B cell (primary cell): ENCODE measurements around the gene ELK4. TPM values are rescaled to one million over a fixed set of nuclear protein-coding genes. Genes with fewer than 3 reads are reported as not detected.

ENCODE experiments used
- ATAC-seq: fragments of 200-7000 bp; cut with Tn5 transposase; one replicate; pipeline ENCODE4 v1.10.0; 2021; ENCODE audit warnings: low read depth, mild to moderate bottlenecking, moderate number of reproducible peaks, moderate library complexity
- CTCF ChIA-PET: fragments of 350-600 bp; sonication (Branson Sonifier 250); formaldehyde crosslinking; loops from one replicate; lab custom pipeline; 2021; ENCODE audit warnings: antibody characterized with exemption, inconsistent platforms; lab: Charles Lee
- POLR2A ChIA-PET: fragments of 350-600 bp; sonication (Branson Sonifier 250); formaldehyde crosslinking; loops from one replicate; lab custom pipeline; 2021; ENCODE audit warnings: antibody characterized with exemption; lab: Charles Lee
- DNase-seq: peaks from one replicate; pipeline ENCODE4 v3.0.0; 2013
- H2AFZ ChIP-seq: 2 replicates; pipeline ENCODE4 v1.6.1; 2012; ENCODE audit warnings: mild to moderate bottlenecking, low read depth, low read length; ENCODE audit not compliant: insufficient read depth, poor library complexity, severe bottlenecking
- H3K27ac ChIP-seq, 2 donors: 1 replicate in 1 of 2; 2 replicates in 1 of 2; pipeline ENCODE4 v1.5.1; 2012 to 2013; ENCODE audit warnings: low read length in 2 of 2, mild to moderate bottlenecking in 2 of 2, moderate library complexity in 1 of 2
- H3K27me3 ChIP-seq, 4 experiments: fragments of 200-600 bp in 1 of 4; sonication (generic) in 1 of 4; replicated peaks in 1 of 4; 1 replicate in 2 of 4; 2 replicates in 2 of 4; pipeline versions ENCODE4 v1.6.1 to v1.7.0; 2013 to 2016; ENCODE audit warnings: low read length in 3 of 4, mild to moderate bottlenecking in 2 of 4, mixed read lengths in 1 of 4, moderate library complexity in 1 of 4; ENCODE audit not compliant: insufficient read depth in 4 of 4, control insufficient read depth in 3 of 4; ENCODE audit errors: control extremely low read depth in 1 of 4
- H3K36me3 ChIP-seq, 2 experiments: replicated peaks in 1 of 2; 1 replicate in 1 of 2; 2 replicates in 1 of 2; pipeline versions ENCODE4 v1.6.1 to v1.7.1; 2013; ENCODE audit warnings: low read length in 1 of 2; ENCODE audit not compliant: insufficient read depth in 2 of 2, control insufficient read depth in 1 of 2; ENCODE audit errors: control extremely low read depth in 1 of 2, extremely low read depth in 1 of 2
- H3K4me1 ChIP-seq, 2 donors: fragments of 200-600 bp in 1 of 2; sonication (generic) in 1 of 2; 1 replicate in 1 of 2; 2 replicates in 1 of 2; pipeline versions ENCODE4 v1.5.1 to v1.6.1; 2013 to 2017; ENCODE audit warnings: low read length in 2 of 2; ENCODE audit not compliant: control insufficient read depth in 2 of 2, insufficient read depth in 2 of 2
- H3K4me2 ChIP-seq: replicated peaks from 2 replicates; pipeline ENCODE3; 2012; ENCODE audit warnings: mild to moderate bottlenecking, low read depth, low read length; ENCODE audit not compliant: poor library complexity, severe bottlenecking
- H3K4me3 ChIP-seq, 5 experiments: fragments of 200-600 bp in 1 of 5; sonication (generic) in 1 of 5; 1 replicate in 3 of 5; 2 replicates in 2 of 5; pipeline versions ENCODE4 v1.5.1 to v1.7.0; 2011 to 2016; ENCODE audit warnings: low read length in 4 of 5, mild to moderate bottlenecking in 4 of 5, low read depth in 2 of 5, control low read depth in 1 of 5, moderate library complexity in 1 of 5; ENCODE audit not compliant: insufficient read depth in 1 of 5; ENCODE audit errors: control extremely low read depth in 1 of 5, extremely low read depth in 1 of 5
- H3K79me2 ChIP-seq: fragments of 200-600 bp; sonication (generic); one replicate; pipeline ENCODE4 v1.6.0; 2016; ENCODE audit warnings: low read length; ENCODE audit not compliant: control insufficient read depth, insufficient read depth
- H3K9ac ChIP-seq: fragments of 200-600 bp; sonication (generic); 2 replicates; pipeline ENCODE4 v1.6.1; 2017; ENCODE audit warnings: mild to moderate bottlenecking, low read length, moderate library complexity
- H3K9me3 ChIP-seq, 3 donors: one replicate each; pipeline versions ENCODE4 v1.6.1 to v1.7.1; 2013; ENCODE audit warnings: low read length in 2 of 3; ENCODE audit not compliant: control insufficient read depth in 2 of 3, insufficient read depth in 1 of 3; ENCODE audit errors: control extremely low read depth in 1 of 3
- H4K20me1 ChIP-seq: 2 replicates; pipeline ENCODE4 v1.6.0; 2012; ENCODE audit warnings: mild to moderate bottlenecking, low read length; ENCODE audit not compliant: insufficient read depth, control insufficient read depth, poor library complexity, severe bottlenecking
- H3K27ac Mint-ChIP-seq: one replicate; pipeline ENCODE4 v1.8.0; 2021; ENCODE audit warnings: mixed read lengths
- H3K27me3 Mint-ChIP-seq: one replicate; pipeline ENCODE4 v1.8.0; 2021; ENCODE audit warnings: mixed read lengths
- H3K4me1 Mint-ChIP-seq: one replicate; pipeline ENCODE4 v1.8.0; 2021; ENCODE audit warnings: mixed read lengths
- H3K4me3 Mint-ChIP-seq: one replicate; pipeline ENCODE4 v1.8.0; 2021; ENCODE audit warnings: mixed read lengths
- H3K9me3 Mint-ChIP-seq: one replicate; pipeline ENCODE4 v1.8.0; 2022; ENCODE audit warnings: mixed read lengths; ENCODE audit not compliant: insufficient read depth
- EZH2 ChIP-seq: IDR thresholded peaks from 2 replicates; pipeline ENCODE4 v1.6.1; 2012; ENCODE audit warnings: borderline replicate concordance, low read depth, mild to moderate bottlenecking, moderate library complexity, low read length; ENCODE audit not compliant: insufficient read depth, poor library complexity, severe bottlenecking
- WGBS: methylation state at CpG from one replicate; pipeline ENCODE4 v1.1.5; 2013; ENCODE audit warnings: missing lambda C conversion rate; ENCODE audit not compliant: insufficient coverage; 5-methylcytosine and 5-hydroxymethylcytosine counted together
- intact Hi-C: fragments of 100-400 bp; cut with micrococcal nuclease; formaldehyde crosslinking; loops from one replicate; pipeline ENCODE4 v1.10.0; 2022
- polyA plus RNA-seq: library from polyadenylated mRNA; depleted of rRNA; stranded (reverse); fragments of >200 nt; gene quantifications from 2 replicates; pipeline ENCODE4 v1.2.3, GENCODE V29; 2012
- total RNA-seq, 2 donors: library from RNA; stranded (reverse); fragments of 120-200 nt in 1 of 2; gene quantifications; 1 replicate in 1 of 2; 2 replicates in 1 of 2; pipeline versions ENCODE4 v1.2.3 to v1.2.4, GENCODE V29; 2013 to 2022
- TF ChIP-seq, protein P1 (sequence below): fragments of 200-600 bp; IDR thresholded peaks from one replicate; pipeline ENCODE4 v1.8.0; 2022; ENCODE audit warnings: antibody characterized with exemption, mild to moderate bottlenecking

The ELK4 gene
- total and polyA plus RNA-seq, 2 donors (not counting 1 experiment from before 2014, with no cell fraction given), result 11.0 to 151 TPM

GRCh38 chr1:205616563-205617293 lies 15.1 kb downstream of the ELK4 start:
- H3K27me3 ChIP-seq, result no peaks in the 10 kb centered on the region
- Mint-ChIP-seq H3K4me1 (peaks cover 18% of the 10 kb centered on the region), H3K27ac (no peak overlapping the region), H3K27me3 (no peaks in the 10 kb centered on the region), H3K9me3 (no peaks in the 10 kb centered on the region), H3K4me3 (no peak overlapping the region)
- H4K20me1 ChIP-seq, result peaks cover 34% of the 10 kb centered on the region
- ChIA-PET POLR2A (no interaction called here), CTCF (interaction anchor here (0.9 kb wide), 1 partner anchor 161 kb away, joined by 3 read pairs; the partner anchor contains the start of gene BLACAT1)
- peaks cover 1 to 4% of the 10 kb centered on the region in 2 donors for H3K4me1 ChIP-seq
- peaks cover 93% of the 10 kb centered on the region for H3K79me2 ChIP-seq
- H3K4me2 ChIP-seq, result no peak overlapping the region
- no peak for TF ChIP-seq EZH2
- TF ChIP-seq, protein P1, sequence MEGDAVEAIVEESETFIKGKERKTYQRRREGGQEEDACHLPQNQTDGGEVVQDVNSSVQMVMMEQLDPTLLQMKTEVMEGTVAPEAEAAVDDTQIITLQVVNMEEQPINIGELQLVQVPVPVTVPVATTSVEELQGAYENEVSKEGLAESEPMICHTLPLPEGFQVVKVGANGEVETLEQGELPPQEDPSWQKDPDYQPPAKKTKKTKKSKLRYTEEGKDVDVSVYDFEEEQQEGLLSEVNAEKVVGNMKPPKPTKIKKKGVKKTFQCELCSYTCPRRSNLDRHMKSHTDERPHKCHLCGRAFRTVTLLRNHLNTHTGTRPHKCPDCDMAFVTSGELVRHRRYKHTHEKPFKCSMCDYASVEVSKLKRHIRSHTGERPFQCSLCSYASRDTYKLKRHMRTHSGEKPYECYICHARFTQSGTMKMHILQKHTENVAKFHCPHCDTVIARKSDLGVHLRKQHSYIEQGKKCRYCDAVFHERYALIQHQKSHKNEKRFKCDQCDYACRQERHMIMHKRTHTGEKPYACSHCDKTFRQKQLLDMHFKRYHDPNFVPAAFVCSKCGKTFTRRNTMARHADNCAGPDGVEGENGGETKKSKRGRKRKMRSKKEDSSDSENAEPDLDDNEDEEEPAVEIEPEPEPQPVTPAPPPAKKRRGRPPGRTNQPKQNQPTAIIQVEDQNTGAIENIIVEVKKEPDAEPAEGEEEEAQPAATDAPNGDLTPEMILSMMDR, result no peak
- H3K9me3 ChIP-seq, result no peaks in the 10 kb centered on the region
- ATAC-seq, result no peak
- H3K4me3 ChIP-seq, result no peak overlapping the region
- WGBS, result no CpG with 5 or more reads among the region's 1 CpG
- intact Hi-C loops, result loop anchor here (1.0 kb wide), 1 partner anchor 10 kb away; no protein-coding TSS in a partner anchor
- peaks cover 1 to 89% of the 10 kb centered on the region in 2 experiments for H3K36me3 ChIP-seq
- no peak overlapping the region for H2AFZ ChIP-seq
- H3K9ac ChIP-seq, result no peak overlapping the region
- H3K27ac ChIP-seq, result no peak overlapping the region
- DNase-seq, result no peak

- no peak overlapping the region for H3K27ac ChIP-seq
- peaks cover 43% of the 10 kb centered on the region for H4K20me1 ChIP-seq
- H3K4me3 Mint-ChIP-seq, result no peak overlapping the region
- no peak overlapping the region for H2AFZ ChIP-seq
- H3K9ac ChIP-seq, result no peak overlapping the region
- no peaks in the 10 kb centered on the region for H3K9me3 Mint-ChIP-seq
- no peak for DNase-seq
- H3K4me3 ChIP-seq, result no peak overlapping the region
- ChIA-PET CTCF (interaction anchor here (0.9 kb wide), 1 partner anchor 160 kb away, joined by 3 read pairs; the partner anchor contains the start of gene BLACAT1), POLR2A (no interaction called here)
- H3K27me3 ChIP-seq, result no peaks in the 10 kb centered on the region
- intact Hi-C loops, result no loop called here
- ATAC-seq, result no peak
- no peaks in the 10 kb centered on the region for H3K27me3 Mint-ChIP-seq
- peaks cover 1 to 92% of the 10 kb centered on the region in 2 experiments for H3K36me3 ChIP-seq
- peaks cover 21% of the 10 kb centered on the region for H3K4me1 Mint-ChIP-seq
- WGBS, result no CpG with 5 or more reads among the region's 1 CpG
- H3K9me3 ChIP-seq, result no peaks in the 10 kb centered on the region
- no peak overlapping the region for H3K4me2 ChIP-seq
- H3K27ac Mint-ChIP-seq, result no peak overlapping the region
- H3K4me1 ChIP-seq, result peaks cover 0 to 7% of the 10 kb centered on the region in 2 donors
- peaks cover 93% of the 10 kb centered on the region for H3K79me2 ChIP-seq
- TF ChIP-seq, protein P1, result no peak
- no peak for TF ChIP-seq EZH2
These were observed 16.0 kb downstream of the ELK4 start for GRCh38 chr1:205615789-205616188.
